ENCODE results near the gene EAF2.

DNA sequence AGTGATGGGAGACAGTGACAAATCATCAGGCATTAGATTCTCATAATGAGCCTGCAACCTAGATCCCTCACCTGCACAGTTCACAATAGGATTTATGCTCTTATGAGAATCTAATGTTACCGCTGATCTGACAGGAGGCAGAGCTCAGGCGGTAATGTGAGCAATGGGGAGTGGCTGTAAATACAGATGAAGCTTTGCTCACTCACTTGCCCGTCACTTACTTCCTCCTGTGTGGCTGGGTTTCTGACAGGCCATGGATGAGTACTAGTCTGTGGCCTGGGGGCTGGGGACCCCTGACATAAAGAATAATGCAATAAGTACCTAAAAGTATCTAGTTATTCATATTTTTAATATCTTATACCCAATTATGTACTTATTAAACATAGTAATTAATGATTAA lies 15.8 kb upstream of the EAF2 start:
- TF ChIP-seq, protein P1, sequence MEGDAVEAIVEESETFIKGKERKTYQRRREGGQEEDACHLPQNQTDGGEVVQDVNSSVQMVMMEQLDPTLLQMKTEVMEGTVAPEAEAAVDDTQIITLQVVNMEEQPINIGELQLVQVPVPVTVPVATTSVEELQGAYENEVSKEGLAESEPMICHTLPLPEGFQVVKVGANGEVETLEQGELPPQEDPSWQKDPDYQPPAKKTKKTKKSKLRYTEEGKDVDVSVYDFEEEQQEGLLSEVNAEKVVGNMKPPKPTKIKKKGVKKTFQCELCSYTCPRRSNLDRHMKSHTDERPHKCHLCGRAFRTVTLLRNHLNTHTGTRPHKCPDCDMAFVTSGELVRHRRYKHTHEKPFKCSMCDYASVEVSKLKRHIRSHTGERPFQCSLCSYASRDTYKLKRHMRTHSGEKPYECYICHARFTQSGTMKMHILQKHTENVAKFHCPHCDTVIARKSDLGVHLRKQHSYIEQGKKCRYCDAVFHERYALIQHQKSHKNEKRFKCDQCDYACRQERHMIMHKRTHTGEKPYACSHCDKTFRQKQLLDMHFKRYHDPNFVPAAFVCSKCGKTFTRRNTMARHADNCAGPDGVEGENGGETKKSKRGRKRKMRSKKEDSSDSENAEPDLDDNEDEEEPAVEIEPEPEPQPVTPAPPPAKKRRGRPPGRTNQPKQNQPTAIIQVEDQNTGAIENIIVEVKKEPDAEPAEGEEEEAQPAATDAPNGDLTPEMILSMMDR (IDR thresholded peaks at IDR 0.05; ENCODE audit: low read depth, low read length, missing input control), result no peak
- TF ChIP-seq, protein P2, sequence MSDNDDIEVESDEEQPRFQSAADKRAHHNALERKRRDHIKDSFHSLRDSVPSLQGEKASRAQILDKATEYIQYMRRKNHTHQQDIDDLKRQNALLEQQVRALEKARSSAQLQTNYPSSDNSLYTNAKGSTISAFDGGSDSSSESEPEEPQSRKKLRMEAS (IDR thresholded peaks at IDR 0.05), result no peak
- TF ChIP-seq RAD21 (IDR thresholded peaks at IDR 0.05), result no peak
